Measurements from ENCODE around the gene NELL2. TPM values are rescaled to one million over a fixed set of nuclear protein-coding genes. Genes with fewer than 3 reads are reported as not detected.
A peak's percentile ranks its signal among the peaks of the same experiment; 100 is the strongest.
"Not testable (repeated sequence)": the region's sequence is repeated elsewhere in the genome, so short reads cannot be mapped to it uniquely, and the experiment has no call there.

NELL2 gene
- total RNA-seq, 1 experiment from 2014 or later: 596 TPM

GRCh38 chr12:44750468-44750867 is 125.6 kb downstream of the NELL2 start:
- ChIA-PET CTCF (no interaction called here), POLR2A (ENCODE audit: low non-redundant PET) (no interaction called here)
- intact Hi-C loops (cut with micrococcal nuclease; ENCODE audit: unreplicated experiment): no loop called here
- Histone ChIP-seq H3K36me3 (ENCODE audit: insufficient read depth, low read length, poor library complexity, severe bottlenecking) (peaks cover 6% of the 10 kb centered on the region), H3K9me3 (ENCODE audit: low read depth, low read length, poor library complexity, severe bottlenecking) (no peaks in the 10 kb centered on the region), H3K27ac (ENCODE audit: low read depth, low read length, poor library complexity, severe bottlenecking) (peak overlapping the region; percentile 3), H3K4me3 (ENCODE audit: low read depth, low read length, poor library complexity, severe bottlenecking) (no peak overlapping the region), H3K27me3 (replicated peaks; ENCODE audit: insufficient read depth, low read depth, low read length, poor library complexity) (no peaks in the 10 kb centered on the region), H3K4me1 (ENCODE audit: insufficient read depth, low read length, poor library complexity, severe bottlenecking) (peaks cover 69% of the 10 kb centered on the region)
- no TSS peak for BruUV-seq (replicated peaks)
- TF ChIP-seq EZH2 (IDR thresholded peaks at IDR 0.05; ENCODE audit: borderline replicate concordance, low read depth, low read length, poor library complexity, severe bottlenecking): no peak
- TF ChIP-seq, protein P1, sequence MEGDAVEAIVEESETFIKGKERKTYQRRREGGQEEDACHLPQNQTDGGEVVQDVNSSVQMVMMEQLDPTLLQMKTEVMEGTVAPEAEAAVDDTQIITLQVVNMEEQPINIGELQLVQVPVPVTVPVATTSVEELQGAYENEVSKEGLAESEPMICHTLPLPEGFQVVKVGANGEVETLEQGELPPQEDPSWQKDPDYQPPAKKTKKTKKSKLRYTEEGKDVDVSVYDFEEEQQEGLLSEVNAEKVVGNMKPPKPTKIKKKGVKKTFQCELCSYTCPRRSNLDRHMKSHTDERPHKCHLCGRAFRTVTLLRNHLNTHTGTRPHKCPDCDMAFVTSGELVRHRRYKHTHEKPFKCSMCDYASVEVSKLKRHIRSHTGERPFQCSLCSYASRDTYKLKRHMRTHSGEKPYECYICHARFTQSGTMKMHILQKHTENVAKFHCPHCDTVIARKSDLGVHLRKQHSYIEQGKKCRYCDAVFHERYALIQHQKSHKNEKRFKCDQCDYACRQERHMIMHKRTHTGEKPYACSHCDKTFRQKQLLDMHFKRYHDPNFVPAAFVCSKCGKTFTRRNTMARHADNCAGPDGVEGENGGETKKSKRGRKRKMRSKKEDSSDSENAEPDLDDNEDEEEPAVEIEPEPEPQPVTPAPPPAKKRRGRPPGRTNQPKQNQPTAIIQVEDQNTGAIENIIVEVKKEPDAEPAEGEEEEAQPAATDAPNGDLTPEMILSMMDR (conservative IDR thresholded peaks at IDR 0.05; ENCODE audit: low read depth, low read length): no peak
- no peak for DNase-seq (ENCODE audit: low spot score)

DNA sequence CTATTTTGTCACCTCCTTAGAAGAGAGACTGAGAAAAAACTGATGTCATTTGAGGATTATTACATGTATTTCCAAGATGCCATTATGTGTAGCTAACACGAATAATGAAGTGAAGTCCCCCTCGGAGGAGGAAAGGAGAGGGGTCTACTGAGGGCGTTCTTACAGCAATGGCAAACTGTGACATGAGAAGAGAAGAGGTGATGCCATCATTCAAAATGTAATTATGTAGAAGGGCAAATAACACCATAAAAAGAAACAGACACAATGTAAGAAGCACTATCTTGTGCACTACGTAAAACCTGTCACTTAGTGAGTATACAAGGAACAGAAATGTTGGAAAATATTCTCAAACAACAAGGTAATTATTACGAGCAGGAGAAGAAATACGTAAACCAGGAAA is 126.5 kb downstream of the NELL2 start:
- DNase-seq (ENCODE audit: low spot score): no peak
- intact Hi-C loops (cut with micrococcal nuclease; ENCODE audit: unreplicated experiment): no loop called here
- no peaks in the 10 kb centered on the region for H3K9me3 ChIP-seq (ENCODE audit: low read depth, low read length, poor library complexity, severe bottlenecking)
- POLR2A ChIA-PET (ENCODE audit: low non-redundant PET): no interaction called here
- CTCF ChIA-PET: no interaction called here
- peaks cover 6% of the 10 kb centered on the region for H3K36me3 ChIP-seq (ENCODE audit: insufficient read depth, low read length, poor library complexity, severe bottlenecking)
- H3K4me1 ChIP-seq (ENCODE audit: insufficient read depth, low read length, poor library complexity, severe bottlenecking): peaks cover 69% of the 10 kb centered on the region
- H3K27ac ChIP-seq (ENCODE audit: low read depth, low read length, poor library complexity, severe bottlenecking): no peak overlapping the region
- TF ChIP-seq, protein P1 (conservative IDR thresholded peaks at IDR 0.05; ENCODE audit: low read depth, low read length): no peak
- H3K4me3 ChIP-seq (ENCODE audit: low read depth, low read length, poor library complexity, severe bottlenecking): no peak overlapping the region
- no peaks in the 10 kb centered on the region for H3K27me3 ChIP-seq (replicated peaks; ENCODE audit: insufficient read depth, low read depth, low read length, poor library complexity)
- BruUV-seq (replicated peaks): no TSS peak

GRCh38 chr12:44748950-44749468 is 127.1 kb downstream of the NELL2 start:
- Histone ChIP-seq H3K4me3 (ENCODE audit: low read depth, low read length, poor library complexity, severe bottlenecking) (peak overlapping the region; percentile 11), H3K27ac (ENCODE audit: low read depth, low read length, poor library complexity, severe bottlenecking) (peak overlapping the region; percentile 58), H3K27me3 (replicated peaks; ENCODE audit: insufficient read depth, low read depth, low read length, poor library complexity) (no peaks in the 10 kb centered on the region), H3K36me3 (ENCODE audit: insufficient read depth, low read length, poor library complexity, severe bottlenecking) (peaks cover 6% of the 10 kb centered on the region), H3K4me1 (ENCODE audit: insufficient read depth, low read length, poor library complexity, severe bottlenecking) (peaks cover 63% of the 10 kb centered on the region), H3K9me3 (ENCODE audit: low read depth, low read length, poor library complexity, severe bottlenecking) (no peaks in the 10 kb centered on the region)
- no TSS peak for BruUV-seq (replicated peaks)
- TF ChIP-seq, protein P1 (conservative IDR thresholded peaks at IDR 0.05; ENCODE audit: low read depth, low read length): no peak
- no peak for TF ChIP-seq EZH2 (IDR thresholded peaks at IDR 0.05; ENCODE audit: borderline replicate concordance, low read depth, low read length, poor library complexity, severe bottlenecking)
- POLR2A ChIA-PET (ENCODE audit: low non-redundant PET): no interaction called here
- DNase-seq (ENCODE audit: low spot score): no peak
- CTCF ChIA-PET: no interaction called here
- intact Hi-C loops (cut with micrococcal nuclease; ENCODE audit: unreplicated experiment): no loop called here

GRCh38 chr12:44741292-44741980 is 134.7 kb downstream of the NELL2 start:
- CTCF ChIA-PET: not testable (repeated sequence)

More at GRCh38 chr12:44741292-44741980, 134.7 kb downstream of the NELL2 start:
- H3K27me3 ChIP-seq (replicated peaks; ENCODE audit: insufficient read depth, low read depth, low read length, poor library complexity); H3K9me3 ChIP-seq (ENCODE audit: low read depth, low read length, poor library complexity, severe bottlenecking); H3K27ac ChIP-seq (ENCODE audit: low read depth, low read length, poor library complexity, severe bottlenecking); H3K4me3 ChIP-seq (ENCODE audit: low read depth, low read length, poor library complexity, severe bottlenecking); POLR2A ChIA-PET (ENCODE audit: low non-redundant PET); intact Hi-C loops (cut with micrococcal nuclease; ENCODE audit: unreplicated experiment); DNase-seq (ENCODE audit: low spot score); BruUV-seq (replicated peaks): not testable (repeated sequence)
- Histone ChIP-seq H3K4me1 (ENCODE audit: insufficient read depth, low read length, poor library complexity, severe bottlenecking) (peaks cover 10% of the 10 kb centered on the region), H3K36me3 (ENCODE audit: insufficient read depth, low read length, poor library complexity, severe bottlenecking) (peaks cover 26% of the 10 kb centered on the region)

Measured in A673 (cell line).